ENCODE measurements around the gene LRRC41. TPM values are rescaled to one million over a fixed set of nuclear protein-coding genes. Genes with fewer than 3 reads are reported as not detected.

Gene LRRC41
- total RNA-seq, 1 donor from 2014 or later, result 100 TPM

DNA sequence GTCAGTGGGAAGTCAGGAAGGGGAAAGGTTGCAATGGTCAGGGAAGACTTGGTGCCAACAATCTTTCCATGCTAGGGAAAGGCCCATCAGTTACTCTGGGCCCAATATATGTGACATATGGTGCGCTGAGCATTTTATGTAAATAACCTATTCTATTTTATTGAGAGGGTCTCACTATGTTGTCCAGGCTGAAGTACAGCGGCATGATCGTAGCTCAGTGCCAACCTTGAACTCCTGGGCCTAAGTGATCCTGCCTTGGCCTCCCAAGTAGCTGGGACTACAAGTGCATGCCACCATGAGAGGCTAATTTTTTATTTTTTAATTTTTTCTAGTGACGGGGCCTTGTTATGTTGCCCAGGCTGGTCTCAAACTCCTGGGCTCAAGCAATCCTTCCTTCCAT is 6.9 kb upstream of the LRRC41 start:
- TF ChIP-seq, protein P1, sequence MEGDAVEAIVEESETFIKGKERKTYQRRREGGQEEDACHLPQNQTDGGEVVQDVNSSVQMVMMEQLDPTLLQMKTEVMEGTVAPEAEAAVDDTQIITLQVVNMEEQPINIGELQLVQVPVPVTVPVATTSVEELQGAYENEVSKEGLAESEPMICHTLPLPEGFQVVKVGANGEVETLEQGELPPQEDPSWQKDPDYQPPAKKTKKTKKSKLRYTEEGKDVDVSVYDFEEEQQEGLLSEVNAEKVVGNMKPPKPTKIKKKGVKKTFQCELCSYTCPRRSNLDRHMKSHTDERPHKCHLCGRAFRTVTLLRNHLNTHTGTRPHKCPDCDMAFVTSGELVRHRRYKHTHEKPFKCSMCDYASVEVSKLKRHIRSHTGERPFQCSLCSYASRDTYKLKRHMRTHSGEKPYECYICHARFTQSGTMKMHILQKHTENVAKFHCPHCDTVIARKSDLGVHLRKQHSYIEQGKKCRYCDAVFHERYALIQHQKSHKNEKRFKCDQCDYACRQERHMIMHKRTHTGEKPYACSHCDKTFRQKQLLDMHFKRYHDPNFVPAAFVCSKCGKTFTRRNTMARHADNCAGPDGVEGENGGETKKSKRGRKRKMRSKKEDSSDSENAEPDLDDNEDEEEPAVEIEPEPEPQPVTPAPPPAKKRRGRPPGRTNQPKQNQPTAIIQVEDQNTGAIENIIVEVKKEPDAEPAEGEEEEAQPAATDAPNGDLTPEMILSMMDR (IDR thresholded peaks at IDR 0.05; ENCODE audit: unreplicated experiment), result no peak
- Mint-ChIP-seq H3K36me3 (ENCODE audit: insufficient read depth) (peaks cover 21% of the 10 kb centered on the region), H3K4me3 (ENCODE audit: low read depth) (no peak overlapping the region), H3K27me3 (no peaks in the 10 kb centered on the region), H3K9me3 (ENCODE audit: low read depth) (no peaks in the 10 kb centered on the region), H3K27ac (peak overlapping the region; percentile 70), H3K4me1 (ENCODE audit: low read depth) (peaks cover 2% of the 10 kb centered on the region)
- no peak for DNase-seq (ENCODE audit: low spot score, unreplicated experiment)

DNA sequence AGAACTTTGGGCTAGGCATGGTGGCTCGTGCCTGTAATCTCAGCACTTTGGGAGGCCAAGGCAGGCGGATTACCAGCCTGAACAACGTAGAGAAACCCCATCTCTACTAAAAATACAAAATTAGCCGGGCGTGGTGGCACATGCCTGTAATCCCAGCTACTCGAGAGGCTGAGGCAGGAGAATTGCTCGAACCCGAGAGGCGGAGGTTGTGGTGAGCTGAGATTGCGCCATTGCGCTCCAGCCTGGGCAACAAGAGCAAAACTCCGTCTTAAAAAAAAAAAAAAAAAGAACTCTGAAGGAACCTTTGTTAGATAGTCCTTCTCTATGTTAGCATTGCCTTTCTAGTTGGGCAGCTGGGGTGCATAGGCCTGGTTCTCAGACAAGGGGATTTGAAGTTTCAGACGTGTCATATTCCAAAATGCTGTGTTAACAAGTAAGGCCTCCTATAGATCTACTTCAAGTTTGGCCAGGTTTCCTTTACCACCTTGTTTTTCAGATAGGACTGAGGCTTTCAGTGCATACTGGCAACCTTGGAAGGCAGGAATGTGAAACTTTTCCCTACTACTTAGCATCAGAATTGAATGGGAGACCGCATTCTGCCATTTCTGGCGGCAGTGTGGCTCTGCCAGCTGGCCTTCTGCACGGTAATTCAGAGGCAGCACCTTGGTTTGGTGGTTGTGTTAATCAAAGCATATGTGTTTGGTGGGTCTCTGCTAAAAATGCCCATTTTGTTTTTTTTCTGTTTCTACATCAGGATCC is 6.2 kb upstream of the LRRC41 start:
- Mint-ChIP-seq H3K4me1 (ENCODE audit: low read depth) (peaks cover 4% of the 10 kb centered on the region), H3K4me3 (ENCODE audit: low read depth) (no peak overlapping the region), H3K9me3 (ENCODE audit: low read depth) (no peaks in the 10 kb centered on the region), H3K36me3 (ENCODE audit: insufficient read depth) (peaks cover 20% of the 10 kb centered on the region), H3K27ac (no peak overlapping the region), H3K27me3 (no peaks in the 10 kb centered on the region)
- no peak for DNase-seq (ENCODE audit: low spot score, unreplicated experiment)
- TF ChIP-seq, protein P1 (IDR thresholded peaks at IDR 0.05; ENCODE audit: unreplicated experiment), result no peak

DNA sequence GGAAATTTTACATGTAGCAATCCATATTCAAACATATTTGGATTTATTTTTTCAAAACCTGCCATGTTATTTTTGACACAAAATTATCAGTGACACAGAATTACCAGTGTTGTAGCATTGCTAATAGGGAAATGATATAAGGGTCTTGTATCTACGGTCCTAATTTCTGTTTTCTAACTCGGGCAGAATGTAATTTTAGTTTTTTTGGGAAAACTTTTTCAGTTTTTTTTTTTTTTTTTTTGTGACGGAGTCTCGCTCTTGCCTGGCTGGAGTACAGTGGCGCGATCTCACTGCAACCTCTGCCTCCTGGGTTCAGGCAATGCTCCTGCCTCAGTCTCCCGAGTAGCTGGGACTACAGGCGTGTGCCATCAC is 2.7 kb upstream of the LRRC41 start:
- H3K27ac Mint-ChIP-seq, result no peak overlapping the region
- H3K9me3 Mint-ChIP-seq (ENCODE audit: low read depth), result no peaks in the 10 kb centered on the region
- no peak for DNase-seq (ENCODE audit: low spot score, unreplicated experiment)
- no peaks in the 10 kb centered on the region for H3K27me3 Mint-ChIP-seq
- H3K4me1 Mint-ChIP-seq (ENCODE audit: low read depth), result peaks cover 10% of the 10 kb centered on the region
- peaks cover 11% of the 10 kb centered on the region for H3K36me3 Mint-ChIP-seq (ENCODE audit: insufficient read depth)
- TF ChIP-seq, protein P1 (IDR thresholded peaks at IDR 0.05; ENCODE audit: unreplicated experiment), result no peak
- no peak overlapping the region for H3K4me3 Mint-ChIP-seq (ENCODE audit: low read depth)

DNA sequence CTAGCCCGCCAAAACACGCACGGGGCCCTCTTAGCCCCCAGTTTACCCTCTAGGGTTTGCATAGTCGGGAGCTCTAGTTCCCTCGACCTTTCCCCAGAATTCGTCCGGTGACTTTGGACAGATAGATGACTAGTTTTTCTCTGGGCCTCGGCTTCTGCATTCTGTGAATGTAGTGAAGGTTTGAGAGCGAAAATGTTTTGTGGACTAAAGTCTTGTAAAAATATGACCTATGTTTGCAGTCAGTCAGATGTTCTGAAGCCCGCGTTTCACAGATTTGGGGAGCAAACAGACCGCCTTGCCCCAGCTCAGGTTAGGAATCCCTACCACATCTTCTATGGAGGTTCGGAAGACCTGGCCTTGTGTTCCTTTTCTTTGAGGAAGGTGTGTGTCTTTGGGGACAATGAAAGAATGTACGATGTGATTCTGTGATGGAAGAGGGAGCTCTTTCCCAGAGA is 483 bp upstream of the LRRC41 start:
- Mint-ChIP-seq H3K4me1 (ENCODE audit: low read depth) (peaks cover 19% of the 10 kb centered on the region), H3K4me3 (ENCODE audit: low read depth) (peak overlapping the region; percentile 99), H3K27ac (peak overlapping the region; percentile 100), H3K36me3 (ENCODE audit: insufficient read depth) (peaks cover 1% of the 10 kb centered on the region), H3K9me3 (ENCODE audit: low read depth) (no peaks in the 10 kb centered on the region), H3K27me3 (no peaks in the 10 kb centered on the region)
- DNase-seq (ENCODE audit: low spot score, unreplicated experiment), result no peak
- TF ChIP-seq, protein P1 (IDR thresholded peaks at IDR 0.05; ENCODE audit: unreplicated experiment), result no peak

DNA sequence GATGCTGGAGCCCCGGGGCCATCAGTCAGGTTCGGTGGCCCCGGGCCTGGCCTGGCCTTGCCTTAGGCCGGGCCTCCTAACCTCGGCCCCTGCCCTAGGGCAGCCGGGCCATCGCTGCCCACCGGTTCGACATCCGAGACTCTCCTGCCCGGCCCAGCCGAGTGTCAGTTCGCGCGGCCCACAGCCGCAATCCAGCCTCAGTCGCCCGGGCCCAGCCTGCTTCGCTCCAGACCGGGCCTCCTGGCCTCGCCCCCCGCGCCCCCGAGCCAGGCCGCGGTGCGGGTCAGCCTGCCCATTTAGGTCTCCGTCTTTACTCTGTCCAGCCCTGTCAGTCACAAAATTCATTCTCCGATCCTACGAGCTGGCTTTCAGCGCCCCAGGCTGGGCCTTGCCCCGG is 777 bp downstream of the LRRC41 start:
- DNase-seq (ENCODE audit: low spot score, unreplicated experiment), result peak; percentile 20
- Mint-ChIP-seq H3K27ac (peak overlapping the region; percentile 100), H3K36me3 (ENCODE audit: insufficient read depth) (peaks cover 4% of the 10 kb centered on the region), H3K9me3 (ENCODE audit: low read depth) (no peaks in the 10 kb centered on the region), H3K4me3 (ENCODE audit: low read depth) (peak overlapping the region; percentile 99), H3K4me1 (ENCODE audit: low read depth) (peaks cover 22% of the 10 kb centered on the region), H3K27me3 (no peaks in the 10 kb centered on the region)
- TF ChIP-seq, protein P1 (IDR thresholded peaks at IDR 0.05; ENCODE audit: unreplicated experiment), result peak; percentile 5
